Lung (tissue), 12 donors: ENCODE measurements around the gene OLFML1. TPM values are rescaled to one million over a fixed set of nuclear protein-coding genes. Genes with fewer than 3 reads are reported as not detected.

Source experiments
- ATAC-seq: fragments of 200-7000 bp; cut with Tn5 transposase; one replicate; pipeline ENCODE4 v1.9.1; 2020; ENCODE audit warnings: moderate number of reproducible peaks; ENCODE audit not compliant: insufficient read depth, low FRiP score
- DNase-seq, 3 donors: peaks; one replicate each; pipeline ENCODE4 v3.0.0-alpha.2; 2013 to 2017
- H3K27ac ChIP-seq, 2 donors: one replicate each; pipeline ENCODE4 v1.5.1; 2013; ENCODE audit warnings: mild to moderate bottlenecking in 2 of 2, moderate library complexity in 2 of 2, control low read depth in 1 of 2, inconsistent platforms in 1 of 2, low read depth in 1 of 2, low read length in 1 of 2
- H3K27me3 ChIP-seq, 3 donors: one replicate each; pipeline ENCODE4 v1.5.1; 2013; ENCODE audit warnings: low read length in 2 of 3; ENCODE audit not compliant: control insufficient read depth in 3 of 3, insufficient read depth in 3 of 3
- H3K36me3 ChIP-seq, 4 donors: one replicate each; pipeline ENCODE4 v1.5.1; 2013; ENCODE audit warnings: low read length in 4 of 4, mild to moderate bottlenecking in 1 of 4, moderate library complexity in 1 of 4; ENCODE audit not compliant: control insufficient read depth in 4 of 4, insufficient read depth in 4 of 4
- H3K4me1 ChIP-seq, 5 donors: one replicate each; pipeline ENCODE4 v1.5.1; 2013; ENCODE audit warnings: low read length in 5 of 5, mild to moderate bottlenecking in 2 of 5, moderate library complexity in 1 of 5; ENCODE audit not compliant: control insufficient read depth in 5 of 5, insufficient read depth in 5 of 5
- H3K4me3 ChIP-seq: one replicate; pipeline ENCODE4 v1.5.1; 2013; ENCODE audit warnings: mild to moderate bottlenecking, control low read depth, moderate library complexity
- H3K9ac ChIP-seq, 2 donors: one replicate each; pipeline ENCODE4 v1.5.1; 2013; ENCODE audit warnings: low read length in 2 of 2, control low read depth in 1 of 2; ENCODE audit not compliant: insufficient read depth in 1 of 2
- H3K9me3 ChIP-seq, 4 donors: one replicate each; pipeline ENCODE4 v1.5.1; 2013; ENCODE audit warnings: low read length in 3 of 4, mild to moderate bottlenecking in 1 of 4, moderate library complexity in 1 of 4; ENCODE audit not compliant: control insufficient read depth in 4 of 4, insufficient read depth in 3 of 4
- CTCF ChIP-seq: IDR thresholded peaks from 2 replicates; pipeline ENCODE4 v1.5.1; 2012; ENCODE audit warnings: mild to moderate bottlenecking; ENCODE audit errors: control extremely low read depth, extremely low read depth
- WGBS, 2 donors: extraction: QIAGEN DNeasy Blood & Tissue Kit; methylation state at CpG; one replicate each; pipeline ENCODE4 v1.1.7; 2013; 5-methylcytosine and 5-hydroxymethylcytosine counted together
- polyA plus RNA-seq, 2 donors: library from polyadenylated mRNA; stranded (reverse); fragments of 200-250 nt; gene quantifications; one replicate each; pipeline ENCODE4 v1.2.1, GENCODE V29; 2013
- total RNA-seq, 2 donors: library from RNA; depleted of rRNA in 1 of 2; stranded (reverse); fragments of >200 nt in 1 of 2; gene quantifications; one replicate each; pipeline ENCODE4 v1.2.1, GENCODE V29; 2014 to 2021
- donor health status: control.
- donor health status: control.
- donor health status: Bipolar disorder and iron deficiency.
- donor health status: healthy.
- donor health status: DM: yes; HTN: yes; CAD: no.

Gene OLFML1
- total and polyA plus RNA-seq, 4 donors = 2.6 to 28.1 (median 9.5) TPM

GRCh38 chr11:7488681-7489080, 3.4 kb downstream of the OLFML1 start:
- Histone ChIP-seq H3K9ac (no peak overlapping the region), H3K36me3 (peaks cover 0 to 36% (median 8%) of the 10 kb centered on the region in 4 donors), H3K9me3 (peaks cover 0 to under 1% (median 0%) of the 10 kb centered on the region in 4 donors), H3K4me1 (peaks cover 0 to 21% (median 4%) of the 10 kb centered on the region in 5 donors), H3K27me3 (peaks cover 0 to 2% (median 0%) of the 10 kb centered on the region in 3 donors), H3K27ac (no peak overlapping the region), H3K4me3 (no peak overlapping the region)
- DNase-seq (no peak), ATAC-seq (no peak)
- whole genome bisulfite sequencing, 2 donors = 34 to 65% methylated on average over 1 of the region's 1 CpG
- no peak for TF ChIP-seq CTCF

DNA sequence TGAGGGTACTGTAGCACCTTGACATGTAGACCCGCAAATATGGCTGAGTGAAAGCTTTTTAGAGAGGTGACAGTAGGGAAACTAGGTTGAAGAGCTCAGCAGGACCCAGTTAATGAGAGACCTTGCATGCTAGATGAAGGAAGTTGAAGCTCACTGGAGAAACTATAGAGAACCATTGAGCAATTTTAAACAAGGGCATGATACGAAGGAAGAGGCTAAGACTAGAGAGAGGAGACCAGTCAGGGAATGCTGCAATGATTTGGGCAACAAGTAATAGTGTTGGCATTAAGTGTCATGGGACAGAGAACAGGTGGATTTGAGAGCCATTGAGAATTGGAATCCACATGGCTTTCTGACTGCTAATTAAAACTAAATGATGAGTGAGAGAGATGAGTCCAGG, 4.1 kb downstream of the OLFML1 start:
- no peak for TF ChIP-seq CTCF
- peaks cover 0 to 43% (median 11%) of the 10 kb centered on the region in 4 donors for H3K36me3 ChIP-seq
- H3K9ac ChIP-seq = no peak overlapping the region
- DNase-seq = no peak
- H3K4me3 ChIP-seq = no peak overlapping the region
- 72 to 75% methylated on average over 2 of the region's 2 CpGs for WGBS, 2 donors
- peaks cover 0 to 2% (median 0%) of the 10 kb centered on the region in 3 donors for H3K27me3 ChIP-seq
- no peaks in the 10 kb centered on the region for H3K9me3 ChIP-seq
- H3K27ac ChIP-seq = no peak overlapping the region
- H3K4me1 ChIP-seq = peaks cover 0 to 21% (median 4%) of the 10 kb centered on the region in 5 donors
- ATAC-seq = no peak

DNA sequence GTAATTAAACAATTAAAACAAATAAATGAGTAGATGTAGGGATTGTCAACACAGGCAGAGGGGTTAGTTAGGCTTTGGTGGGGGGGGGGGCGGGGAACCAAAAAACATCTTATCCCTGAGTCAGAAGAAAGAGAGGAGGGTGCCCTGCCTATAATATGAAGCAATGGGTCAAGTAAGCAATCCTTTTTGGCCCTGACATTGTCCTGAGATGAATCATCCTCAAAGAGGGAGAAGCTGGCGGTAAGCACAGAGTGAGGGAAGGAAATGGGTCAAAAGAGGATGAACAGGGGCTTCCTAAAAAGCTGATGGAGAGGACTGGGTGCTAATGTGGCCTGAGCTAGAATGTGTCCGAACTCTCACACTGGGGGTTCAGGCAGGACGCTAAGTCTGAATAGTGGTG, 4.7 kb downstream of the OLFML1 start:
- no peak for TF ChIP-seq CTCF
- Histone ChIP-seq H3K27me3 (peaks cover 0 to 2% (median 0%) of the 10 kb centered on the region in 3 donors), H3K4me1 (peaks cover 0 to 14% (median 4%) of the 10 kb centered on the region in 5 donors), H3K4me3 (no peak overlapping the region), H3K36me3 (peaks cover 0 to 49% (median 13%) of the 10 kb centered on the region in 4 donors), H3K9ac (no peak overlapping the region), H3K9me3 (no peaks in the 10 kb centered on the region), H3K27ac (peak overlapping the region in 1 of 2 donors; percentile 15)
- DNase-seq = no peak
- 78 to 81% methylated on average over 4 of the region's 4 CpGs for WGBS, 2 donors
- peak; percentile 13 for ATAC-seq

DNA sequence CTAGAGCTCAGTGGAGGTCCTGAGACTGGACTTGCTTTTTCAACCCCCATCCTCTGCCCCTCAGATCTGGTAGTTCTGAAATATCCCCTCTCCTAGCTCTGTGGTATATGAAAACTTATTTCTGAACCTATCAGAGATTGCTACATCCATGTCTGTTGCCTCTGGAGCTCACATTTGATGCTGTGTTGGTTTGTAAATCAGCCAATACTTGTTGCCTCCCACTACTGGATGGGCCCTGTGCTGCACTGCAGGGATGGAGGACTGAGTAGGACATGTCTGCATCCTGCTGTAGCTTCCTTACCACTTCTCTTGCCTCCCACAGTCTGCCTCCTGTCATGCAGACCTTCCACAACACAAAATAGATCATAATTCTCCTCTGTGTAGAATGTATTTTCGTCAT, 5.2 kb downstream of the OLFML1 start:
- TF ChIP-seq CTCF = no peak
- peaks cover 0 to 12% (median 2%) of the 10 kb centered on the region in 5 donors for H3K4me1 ChIP-seq
- peaks cover 0 to 2% (median 0%) of the 10 kb centered on the region in 3 donors for H3K27me3 ChIP-seq
- peak overlapping the region in 1 of 2 donors; percentile 15 for H3K27ac ChIP-seq
- H3K9ac ChIP-seq = no peak overlapping the region
- H3K36me3 ChIP-seq = peaks cover 0 to 51% (median 13%) of the 10 kb centered on the region in 4 donors
- no peak overlapping the region for H3K4me3 ChIP-seq
- no peak for ATAC-seq
- DNase-seq = no peak
- WGBS, 2 donors = 74 to 90% methylated on average over 1 of the region's 1 CpG
- no peaks in the 10 kb centered on the region for H3K9me3 ChIP-seq
